Renal cortex interstitium (tissue), 15 donors: Measurements from ENCODE around the gene SLC25A21. TPM values are rescaled to one million over a fixed set of nuclear protein-coding genes. Genes with fewer than 3 reads are reported as not detected.
"Not testable (repeated sequence)": the region's sequence is repeated elsewhere in the genome, so short reads cannot be mapped to it uniquely, and the experiment has no call there.

ENCODE experiments used
- DNase-seq, 11 donors: peaks; one replicate each; pipeline ENCODE4 v3.0.0-alpha.2; 2013; ENCODE audit warnings: low read depth in 9 of 11, low spot score in 4 of 11; ENCODE audit errors: extremely low read depth in 1 of 11
- long read RNA-seq, 16 experiments: transcript quantifications; one replicate each; lab custom pipeline, GENCODE V29; 2026
- polyA plus RNA-seq, 3 donors: library from polyadenylated mRNA; unstranded; fragments of 120-200 nt; gene quantifications; one replicate each; pipeline ENCODE4 v1.2.1, GENCODE V29; 2013; ENCODE audit not compliant: insufficient read length in 3 of 3

SLC25A21 gene
- 1 to 10 TPM; 3.2 to 4.2 (median 3.5) TPM for polyA plus RNA-seq
- long read RNA-seq, donor 1, partial matches to known transcripts: 13 of 13 reads
- long read RNA-seq, donor 1, other reads (novel, unspliced or antisense): 0 of 13 reads
- long read RNA-seq, donor 2: 0 reads
- long read RNA-seq, donor 3: 0 reads
- long read RNA-seq, donor 4: 0 reads
- long read RNA-seq, donor 5: 0 reads
- long read RNA-seq, donor 6: 0 reads
- long read RNA-seq, donor 7: 0 reads
- long read RNA-seq, donor 8: 0 reads
- long read RNA-seq, donor 9, partial matches to known transcripts: 7 of 7 reads
- long read RNA-seq, donor 9, other reads (novel, unspliced or antisense): 0 of 7 reads
- long read RNA-seq, donor 10: 0 reads
- long read RNA-seq, donor 11, partial matches to known transcripts: 11 of 11 reads
- long read RNA-seq, donor 11, other reads (novel, unspliced or antisense): 0 of 11 reads
- long read RNA-seq, donor 12: 0 reads
- long read RNA-seq, donor 13: 0 reads
- long read RNA-seq, donor 14: 0 reads
- long read RNA-seq, donor 15: 0 reads
- long read RNA-seq, donor 16: 0 reads

DNA sequence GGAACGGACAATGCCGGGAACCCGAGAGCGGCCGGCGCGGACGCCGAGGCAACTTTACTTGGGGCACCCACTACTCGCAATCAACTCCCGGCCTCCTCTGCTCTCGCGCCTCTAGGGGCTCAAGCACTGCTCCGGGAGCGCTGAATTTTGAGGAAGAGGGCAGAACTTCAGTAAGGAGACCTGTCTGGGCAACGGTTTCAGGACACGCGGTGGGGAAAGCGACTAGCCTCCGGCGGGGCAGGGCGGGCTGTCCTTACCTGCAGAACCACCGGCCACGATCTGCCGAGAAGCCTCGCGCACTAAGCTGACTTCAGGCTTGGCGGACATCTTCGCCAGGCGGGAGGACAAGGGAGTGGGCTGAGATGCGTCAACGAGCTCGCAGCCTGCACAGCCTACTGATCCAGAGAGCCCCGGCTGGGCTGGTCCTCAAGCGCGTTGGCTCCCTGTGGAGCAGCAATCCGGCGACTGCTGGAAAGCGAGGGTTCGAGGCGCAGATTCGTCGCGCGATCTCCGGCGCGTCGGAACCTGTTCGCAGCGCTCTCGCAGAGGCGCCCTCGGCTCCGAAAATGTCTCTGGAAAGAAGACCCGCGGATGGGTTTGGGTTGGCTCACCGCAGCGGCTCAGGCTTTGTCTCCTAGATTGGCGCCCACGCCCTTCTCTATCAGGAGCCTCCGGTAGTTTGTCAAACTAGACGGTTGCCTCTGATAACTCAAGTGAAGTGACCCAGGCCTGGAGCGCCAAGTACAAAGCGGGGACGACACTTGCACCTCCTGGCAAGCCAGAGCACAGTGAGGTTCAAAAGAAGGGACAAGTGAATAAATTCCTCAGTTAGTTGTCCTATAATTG lies at the start of gene SLC25A21:
SLC25A21 (minus strand) TSS at position 583 of the 846 bp plus-strand sequence.
- DNase-seq: peak; percentile 53 to 77 (median 72)

DNA sequence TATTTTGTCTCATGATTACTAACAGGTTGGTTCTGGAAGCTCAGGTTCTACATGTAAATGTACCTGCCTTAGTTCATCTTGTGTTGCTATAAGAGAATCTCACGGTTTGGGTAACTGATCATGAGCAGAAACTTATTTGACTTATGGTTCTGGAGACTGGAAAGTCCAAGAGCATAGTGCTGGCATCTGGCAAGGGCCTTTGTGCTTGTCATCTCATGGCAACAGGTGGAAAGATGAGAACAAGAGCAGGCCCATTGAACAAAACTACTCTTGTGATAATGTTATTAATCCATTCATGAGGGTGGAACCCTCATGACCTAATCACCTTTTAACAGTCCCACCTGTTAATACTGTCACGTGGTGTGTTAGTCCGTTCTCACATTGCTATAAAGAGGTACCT lies 48.7 kb upstream of the SLC25A21 start:
- DNase-seq: no peak

DNA sequence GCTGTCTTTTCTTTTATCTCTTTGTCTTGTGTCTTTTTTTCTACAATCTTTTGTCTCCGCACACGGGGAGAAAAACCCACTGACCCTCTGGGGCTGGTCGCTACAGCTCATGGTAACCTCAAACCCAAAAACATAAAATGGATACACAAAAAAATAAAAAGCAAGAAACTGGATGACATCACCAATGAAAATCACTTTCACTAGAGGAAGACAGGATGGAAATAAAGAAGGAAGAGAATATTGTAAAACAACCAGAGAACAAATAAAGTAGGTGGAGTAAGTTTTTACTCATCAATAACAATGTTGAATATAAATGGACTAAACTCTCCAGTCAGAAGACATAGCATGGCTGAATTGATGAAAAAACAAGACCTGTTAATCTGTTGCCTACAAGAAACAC lies 42.9 kb upstream of the SLC25A21 start:
- no peak for DNase-seq

DNA sequence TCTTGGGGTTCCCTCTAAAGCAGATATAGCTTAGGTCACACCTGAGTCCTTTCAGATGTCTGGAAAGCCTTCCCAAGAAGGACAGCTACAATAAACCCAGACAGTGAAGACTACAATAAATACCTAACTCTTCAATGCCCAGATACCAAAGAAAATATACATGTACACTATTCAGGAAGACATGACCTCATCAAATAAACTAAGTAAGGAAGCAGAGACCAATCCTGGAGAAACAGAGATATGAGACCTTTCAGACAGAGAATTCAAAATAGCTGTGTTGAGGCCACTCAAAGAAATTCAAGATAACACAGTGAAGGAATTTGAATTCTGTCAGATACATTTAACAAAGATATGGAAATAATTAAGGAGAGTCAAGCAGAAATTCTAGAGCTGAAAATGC lies 40.6 kb upstream of the SLC25A21 start:
- no peak for DNase-seq

DNA sequence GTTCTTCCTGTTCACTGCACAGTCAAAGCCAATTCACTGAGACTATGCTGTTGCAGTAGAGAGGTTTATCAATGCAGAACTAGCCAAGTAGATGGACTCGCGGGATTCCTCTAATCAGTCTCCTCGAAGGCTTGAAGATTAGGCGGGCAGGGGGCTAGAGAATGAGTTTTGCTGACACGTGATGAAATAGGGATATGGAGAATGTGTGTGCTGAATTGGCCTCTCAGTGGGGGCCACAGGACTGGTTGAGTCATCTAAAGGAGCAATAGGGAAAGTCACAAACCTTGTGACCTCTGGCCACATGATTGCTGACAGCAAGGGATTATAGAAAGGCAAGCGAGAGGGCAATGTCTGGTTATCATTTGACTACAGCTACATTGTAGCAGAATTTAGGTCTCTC lies 38.0 kb upstream of the SLC25A21 start:
- DNase-seq: no peak

DNA sequence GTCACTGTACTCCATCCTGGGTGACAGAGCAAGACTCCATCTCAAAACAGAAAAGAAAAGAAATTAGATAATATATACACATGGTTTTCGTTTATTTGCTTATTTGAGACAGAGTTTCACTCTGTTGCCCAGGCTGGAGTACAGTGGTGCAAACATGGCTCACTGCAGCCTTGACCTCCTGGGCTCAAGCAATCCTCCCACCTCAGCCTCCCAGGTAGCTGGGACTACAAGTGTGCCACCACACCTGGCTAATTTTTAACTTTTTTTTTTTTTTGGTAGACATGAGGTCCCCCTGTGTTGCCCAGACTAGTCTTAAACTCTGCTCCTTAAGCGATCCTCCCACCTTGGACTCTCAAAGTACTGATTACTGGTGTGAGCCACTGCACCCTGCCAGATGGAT lies 37.2 kb upstream of the SLC25A21 start:
- not testable (repeated sequence) for DNase-seq

DNA sequence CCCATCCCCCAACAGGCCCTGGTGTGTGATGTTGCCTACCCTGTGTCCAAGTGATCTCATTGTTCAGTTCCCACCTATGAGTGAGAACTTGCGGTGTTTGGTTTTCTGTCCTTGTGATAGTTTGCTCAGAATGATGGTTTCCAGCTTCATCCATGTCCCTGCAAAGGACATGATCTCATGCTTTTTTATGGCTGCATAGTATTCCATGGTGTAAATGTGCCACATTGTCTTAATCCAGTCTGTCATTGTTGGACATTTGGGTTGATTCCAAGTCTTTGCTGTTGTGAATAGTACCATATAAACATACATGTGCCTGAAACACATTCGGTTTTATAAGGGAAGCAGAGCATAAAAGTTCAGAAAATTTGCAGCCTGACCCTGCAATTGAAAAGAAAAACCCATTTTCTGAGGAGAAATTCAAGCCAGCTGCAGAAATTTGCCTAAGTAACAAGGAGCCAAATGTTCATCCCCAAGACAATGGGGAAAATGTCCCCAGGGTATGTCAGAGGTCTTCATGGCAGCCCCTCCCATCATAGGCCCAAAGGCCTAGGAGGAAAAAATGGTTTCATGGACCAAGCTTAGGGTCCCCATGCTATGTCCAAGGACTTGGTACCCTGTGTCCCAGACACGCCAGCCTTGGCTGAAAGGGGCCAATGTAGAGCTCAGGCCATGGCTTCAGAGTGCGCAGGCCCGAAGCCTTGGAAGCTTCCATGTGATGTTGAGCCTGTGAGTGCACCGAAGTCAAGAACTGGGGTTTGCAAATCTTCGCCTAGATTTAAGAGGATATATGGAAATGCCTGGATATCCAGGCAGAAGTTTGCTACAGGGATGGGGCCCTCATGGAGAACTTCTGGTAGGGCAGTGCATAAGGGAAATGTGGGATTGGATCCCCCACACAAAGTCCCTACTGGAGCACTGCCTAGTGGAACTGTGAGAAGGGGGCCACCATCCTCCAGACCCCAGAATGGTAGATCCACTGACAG lies 33.5 kb upstream of the SLC25A21 start:
- DNase-seq: not testable (repeated sequence)

DNA sequence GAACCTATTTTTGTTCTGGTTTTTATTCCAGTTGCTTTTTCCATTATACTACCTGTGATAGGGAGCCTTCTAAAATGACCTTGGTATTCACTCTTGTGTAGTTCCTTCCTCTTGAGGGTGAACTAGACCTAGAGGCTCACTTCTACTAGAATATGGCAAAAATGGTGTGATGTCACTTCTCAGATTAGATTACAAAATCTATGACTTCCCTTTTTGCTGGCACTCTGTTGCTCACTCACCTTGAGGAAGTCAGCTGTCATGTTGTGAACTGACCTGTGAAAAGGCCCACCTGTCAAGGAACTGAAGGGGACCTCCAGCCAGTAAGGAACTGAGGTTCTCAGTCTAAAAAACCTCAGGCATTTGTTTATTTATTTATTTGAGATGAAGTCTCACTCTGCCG lies 31.0 kb upstream of the SLC25A21 start:
- no peak for DNase-seq

DNA sequence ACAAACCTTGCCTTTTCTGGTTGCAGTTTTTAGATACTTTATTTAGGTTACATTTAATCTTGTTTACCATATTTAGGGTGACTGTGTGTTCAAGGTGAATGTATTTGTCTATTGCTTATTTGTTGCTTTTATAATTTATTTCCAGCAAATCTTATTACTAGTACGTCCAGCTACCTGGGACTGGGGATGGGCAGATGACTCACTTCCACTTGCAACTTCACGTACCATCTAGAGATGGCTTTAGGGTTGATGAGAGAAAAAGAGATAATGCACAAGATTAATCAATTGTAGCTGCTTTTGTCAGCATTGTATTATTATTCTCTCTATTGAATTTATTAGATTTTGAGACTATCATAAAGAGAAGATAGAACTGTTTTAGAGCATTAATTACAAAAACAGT lies 30.4 kb upstream of the SLC25A21 start:
- DNase-seq: no peak

DNA sequence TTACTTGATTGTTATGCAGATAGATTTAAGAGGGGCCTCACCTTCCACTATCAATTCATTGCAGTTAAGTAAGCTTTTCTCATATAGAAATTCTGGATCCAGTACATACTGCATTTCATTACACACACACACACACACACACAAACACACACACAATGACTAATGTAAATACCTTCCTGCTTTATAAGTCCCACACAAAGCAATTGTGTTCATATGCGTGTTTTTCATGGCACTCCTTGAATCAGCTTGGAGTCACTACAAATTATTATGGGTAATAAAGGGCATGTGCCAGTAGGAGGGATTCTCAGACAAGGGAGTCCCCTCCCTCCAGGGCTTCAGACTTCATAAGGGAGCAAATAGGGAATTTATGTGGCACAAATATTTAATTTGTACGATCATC lies 29.9 kb upstream of the SLC25A21 start:
- no peak for DNase-seq

DNA sequence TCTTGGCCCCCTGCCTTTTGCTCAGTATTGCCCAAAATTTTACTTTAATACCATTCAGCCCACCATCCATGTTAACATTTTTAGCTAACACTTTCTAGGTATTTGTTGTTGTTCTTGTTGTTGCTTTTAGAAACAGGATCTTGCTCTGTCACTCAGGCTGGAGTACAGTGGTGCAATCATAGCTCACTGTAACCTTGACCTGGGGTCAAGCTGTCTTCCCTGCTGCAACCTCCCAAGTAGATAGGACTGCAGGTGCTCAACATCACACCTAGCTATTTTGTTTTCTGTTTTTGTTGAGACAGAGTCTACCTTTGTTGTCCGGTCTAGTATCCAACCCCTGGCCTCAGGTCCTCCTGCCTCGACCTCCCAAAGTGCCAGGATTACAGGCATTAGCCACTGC lies 29.3 kb upstream of the SLC25A21 start:
- no peak for DNase-seq

DNA sequence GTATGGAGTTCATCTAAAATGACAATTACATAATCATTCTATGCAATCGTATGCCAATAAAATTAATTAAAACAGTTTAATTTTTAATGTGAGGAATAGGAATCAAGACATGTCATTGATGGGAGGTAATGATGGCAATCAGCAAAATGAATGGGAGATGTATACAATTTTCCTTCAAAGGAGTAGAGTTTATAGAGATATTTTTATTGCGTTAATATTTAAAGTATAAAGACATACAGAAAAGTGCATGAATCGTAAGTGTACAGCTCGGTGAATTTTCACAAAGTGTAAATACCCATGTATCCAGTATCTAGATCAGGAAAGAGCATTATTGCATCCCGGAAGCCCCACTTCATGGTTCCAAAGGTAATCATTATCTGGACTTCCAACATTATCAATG lies 26.5 kb upstream of the SLC25A21 start:
- DNase-seq: no peak

DNA sequence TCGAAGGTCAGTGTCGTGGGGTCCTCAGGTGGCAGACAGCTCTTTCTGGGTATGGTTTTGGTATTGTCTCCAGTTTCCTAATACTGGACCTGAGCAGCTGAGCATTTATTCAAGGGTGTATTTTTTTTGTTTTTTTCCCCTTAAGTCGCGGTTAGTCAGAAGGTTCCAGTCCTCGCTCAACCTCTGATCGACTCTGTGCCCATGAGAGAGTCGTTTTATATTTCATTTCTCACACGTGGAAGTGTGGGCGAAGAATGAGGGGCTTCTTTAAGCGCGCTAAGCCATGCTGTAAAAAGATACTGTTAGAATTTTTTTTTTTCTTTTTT lies 25.8 kb upstream of the SLC25A21 start:
- peak in 2 of 11 donors; percentile 12 to 13 for DNase-seq

DNA sequence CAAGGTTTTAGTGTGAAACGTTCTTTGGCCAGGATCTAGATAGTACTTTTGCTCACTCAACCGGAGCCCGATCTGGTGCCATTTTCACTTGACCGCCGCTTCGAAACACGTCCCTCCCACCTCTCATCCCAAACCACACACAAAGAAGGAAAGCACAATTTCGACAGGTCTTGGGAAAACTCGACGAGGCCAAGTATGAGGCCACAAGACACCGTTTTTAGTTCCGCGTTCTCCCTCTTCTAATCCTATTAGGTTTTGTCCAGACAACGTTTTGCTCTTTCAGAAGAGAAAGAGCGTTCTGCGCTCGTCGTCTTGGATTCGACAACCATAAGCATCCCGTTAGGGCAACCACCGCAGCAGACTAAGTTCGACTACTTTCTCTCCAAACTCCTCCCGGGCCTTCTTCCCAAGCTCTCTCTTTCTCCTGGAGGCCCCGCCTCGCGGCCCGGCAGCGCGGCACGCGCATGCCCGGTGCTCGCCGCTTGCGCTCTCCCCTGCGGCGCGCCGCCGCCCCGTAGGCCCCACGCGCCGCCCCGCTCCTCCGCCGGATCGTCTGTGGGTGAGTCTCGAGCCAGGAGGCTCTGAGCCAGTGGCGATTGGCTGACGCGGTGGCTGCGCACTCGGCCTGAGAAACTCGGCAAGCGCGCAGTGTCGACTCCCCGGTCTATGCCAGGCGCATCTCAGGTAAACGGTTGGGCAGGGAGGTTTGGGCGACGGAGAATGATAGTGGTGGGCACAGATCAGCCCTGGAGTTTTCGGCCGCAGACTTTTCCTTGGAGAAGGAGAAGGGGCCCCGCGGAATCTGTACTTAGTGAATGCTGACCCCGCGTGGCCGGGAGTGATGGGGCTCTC lies 25.2 kb upstream of the SLC25A21 start, which contains the start of gene MIPOL1:
MIPOL1 (plus strand) TSS at position 517 of the 852 bp plus-strand sequence. CDS start 49,952 bp downstream, outside the sequence.
- DNase-seq: peak; percentile 53 to 83 (median 79)

DNA sequence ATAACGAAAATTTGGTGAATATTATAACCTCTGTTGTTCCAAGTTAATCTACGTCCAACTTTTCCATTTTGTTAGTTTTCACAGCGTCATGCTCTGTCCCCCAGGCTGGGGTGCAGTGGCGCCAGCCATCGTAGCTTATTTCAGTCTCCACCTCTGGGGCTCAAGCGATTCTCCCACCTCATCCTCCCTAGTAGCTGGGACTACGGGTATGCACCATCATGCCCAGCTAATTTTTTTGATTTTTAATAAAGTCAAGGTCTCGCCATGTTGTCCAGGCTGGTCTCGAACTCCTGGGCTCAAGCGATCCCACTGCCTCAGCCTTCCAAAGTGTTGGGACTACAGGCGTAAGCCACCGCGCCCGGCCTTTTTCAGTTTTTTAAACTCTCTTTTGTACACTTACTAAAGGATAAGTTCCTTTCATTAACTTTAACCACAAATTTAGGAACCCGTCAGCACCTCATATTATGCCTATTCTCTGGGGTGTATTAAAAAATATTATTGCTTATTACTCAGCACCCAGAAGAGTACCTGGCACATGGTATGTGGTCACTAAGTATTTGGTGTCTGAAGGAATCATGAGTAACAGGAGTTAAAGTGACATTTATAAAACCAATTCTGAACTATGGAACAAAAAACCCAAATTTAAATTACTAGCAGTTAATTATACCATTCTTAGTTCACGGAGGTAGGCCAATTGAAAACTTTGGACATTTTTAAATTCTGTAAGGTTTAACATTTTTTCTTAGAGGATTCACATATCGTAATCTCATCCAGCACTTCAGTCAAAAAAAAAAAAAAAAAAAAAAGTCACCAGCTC lies 24.4 kb upstream of the SLC25A21 start:
- DNase-seq: no peak

DNA sequence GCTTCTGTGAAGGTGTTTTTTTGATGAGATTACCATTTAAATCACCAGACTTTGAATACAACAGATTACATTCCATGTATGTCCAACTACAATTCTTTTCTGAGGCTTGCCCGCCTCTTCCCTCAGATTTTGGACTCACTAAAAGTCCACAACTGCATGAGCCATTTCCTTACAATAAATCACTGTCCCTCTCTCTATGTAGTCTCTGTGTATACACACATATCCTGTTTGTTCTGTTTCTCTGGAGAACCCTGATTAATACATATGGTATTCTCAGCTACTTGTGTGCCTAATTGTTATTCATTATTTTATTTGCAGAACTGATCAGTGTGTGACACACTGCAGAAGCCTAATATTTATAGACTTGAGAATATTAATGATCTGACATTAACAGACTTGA lies 22.9 kb upstream of the SLC25A21 start:
- DNase-seq: no peak

DNA sequence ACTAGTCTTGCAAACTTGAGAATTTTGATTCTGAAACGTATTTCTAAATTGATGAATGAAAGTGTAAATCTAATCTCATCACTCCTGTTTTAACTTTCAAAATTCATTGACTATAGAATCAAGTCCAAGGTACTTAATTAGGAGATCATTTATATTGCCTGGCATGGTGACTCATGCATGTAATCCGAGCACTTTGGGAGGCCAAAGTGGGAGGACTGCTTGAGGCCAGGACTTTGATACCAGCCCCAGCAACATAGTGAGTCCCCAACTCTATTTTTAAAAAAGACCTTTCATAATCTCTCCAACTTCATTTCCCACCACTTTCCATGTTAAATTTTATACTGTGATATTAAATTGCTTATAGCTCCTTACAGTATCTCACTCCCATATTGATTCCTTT lies 22.3 kb upstream of the SLC25A21 start:
- no peak for DNase-seq
